ENCODE data around the gene SFI1.

Gene SFI1

DNA sequence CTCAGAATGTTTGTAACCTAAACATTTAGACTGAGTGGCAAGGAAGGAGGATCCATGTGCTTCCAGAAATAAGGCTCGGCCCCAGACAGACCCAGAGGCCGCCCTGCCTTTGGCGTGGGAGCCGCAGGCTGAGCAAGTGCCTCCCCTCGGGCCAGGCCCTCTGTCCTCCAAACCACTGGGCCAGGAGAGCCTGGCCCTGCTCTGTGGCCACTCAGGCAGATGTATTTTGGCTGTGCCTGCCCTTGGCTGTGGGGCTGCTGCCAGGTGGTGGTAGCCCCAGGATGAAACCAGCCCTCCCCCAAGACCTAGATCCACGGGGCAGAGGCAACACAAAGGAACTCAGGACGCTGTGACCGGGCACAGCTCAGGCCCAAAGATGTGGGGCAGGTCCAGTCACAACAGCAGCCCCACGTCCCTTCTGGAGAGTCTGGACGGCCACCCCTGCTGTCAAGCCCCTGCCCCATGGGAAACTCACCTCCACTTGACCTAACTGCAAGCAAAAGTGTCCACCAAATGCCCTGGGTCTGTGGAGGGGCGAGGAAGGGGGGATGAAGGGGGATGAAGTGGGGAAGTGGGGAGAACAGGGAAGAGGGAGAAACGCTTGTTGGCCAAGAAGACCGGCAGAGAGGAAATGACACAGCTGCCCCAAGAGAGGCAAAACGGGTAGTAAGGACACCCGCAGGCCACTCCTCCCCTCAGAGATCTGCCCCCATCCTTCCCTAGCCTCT, 141.7 kb downstream of the SFI1 start:
- DNase-seq, result peak; percentile 63

- DNase-seq, result no peak
These were observed 143.2 kb downstream of the SFI1 start for GRCh38 chr22:31639436-31640039.

DNA sequence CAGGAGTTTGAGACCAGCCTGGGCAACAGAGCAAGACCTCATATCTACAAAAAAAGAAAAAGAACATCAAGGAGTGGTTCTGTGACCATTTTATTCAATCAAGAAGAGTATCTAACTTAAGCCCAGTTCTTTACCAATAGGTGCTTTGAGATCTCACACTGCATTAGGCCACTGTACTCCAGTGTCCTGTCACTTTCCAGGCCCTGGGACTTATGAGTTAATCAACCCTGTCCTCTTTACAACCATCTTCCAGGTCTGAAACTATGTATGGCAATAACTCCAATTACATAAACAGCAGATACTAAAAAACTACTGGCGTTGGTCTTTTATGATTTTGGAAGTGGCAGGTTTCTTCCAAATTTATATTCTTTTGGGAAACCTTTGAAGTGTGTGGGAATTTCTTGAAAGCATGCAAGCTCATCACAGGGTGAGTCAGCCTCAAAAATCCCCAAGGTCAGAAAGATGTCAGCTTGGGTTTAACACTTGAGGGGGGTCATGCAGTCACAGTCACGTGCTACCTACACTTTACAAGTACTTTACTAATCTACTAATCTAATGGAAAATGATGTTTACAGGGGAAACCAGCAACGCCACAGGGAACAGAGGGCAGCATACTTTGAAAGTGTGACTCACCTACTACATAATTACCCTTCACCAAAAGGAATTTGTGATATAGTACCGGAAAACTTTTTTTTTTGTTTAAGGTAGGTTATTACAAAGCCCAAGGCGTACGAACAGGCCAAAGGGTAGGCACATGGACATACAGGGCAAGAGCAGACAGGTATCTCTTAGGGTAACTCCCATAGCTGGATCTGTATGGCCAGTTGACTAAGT, 150.1 kb downstream of the SFI1 start:
- no peak for DNase-seq

GRCh38 chr22:31647066-31647465, 150.7 kb downstream of the SFI1 start:
- no peak for DNase-seq

DNA sequence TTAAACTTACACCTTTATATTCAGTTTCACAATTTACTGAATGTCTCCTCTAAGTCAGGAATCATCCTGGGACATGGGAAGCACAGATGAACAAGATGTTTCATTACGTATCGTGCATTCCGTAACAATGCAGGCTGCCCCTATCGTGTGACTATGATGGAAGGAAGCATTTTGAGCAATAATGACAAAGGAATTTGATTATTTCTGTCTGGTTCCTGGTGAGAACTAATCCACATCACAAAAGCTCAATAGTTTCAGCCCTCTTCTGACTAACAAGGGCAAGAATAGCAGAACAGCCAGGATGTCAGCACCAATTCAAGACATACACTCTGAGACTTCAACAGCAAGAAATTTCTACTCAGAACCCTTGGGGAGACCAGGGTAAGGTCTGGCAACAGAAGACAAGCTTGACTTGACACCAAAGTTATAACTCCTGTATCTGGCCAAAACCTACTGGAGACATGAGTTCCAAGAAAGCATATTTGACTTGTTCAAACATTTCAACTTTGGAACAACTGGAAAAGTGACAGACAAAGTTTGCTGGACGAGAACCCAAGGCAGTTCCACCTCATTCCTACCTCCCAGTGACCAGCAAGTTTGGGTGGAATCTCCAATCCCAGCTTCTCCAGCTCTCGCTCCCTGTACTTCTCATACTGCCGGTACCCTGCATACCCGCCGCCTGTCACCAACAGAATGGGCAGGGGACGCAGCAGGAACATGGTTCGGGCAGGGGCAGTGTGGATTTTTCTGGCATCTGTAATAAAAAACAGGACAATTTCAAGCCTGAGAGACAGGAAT, 151.4 kb downstream of the SFI1 start:
- no peak for DNase-seq

- no peak for DNase-seq
These were observed 154.1 kb downstream of the SFI1 start for GRCh38 chr22:31650391-31650790.

- no peak for DNase-seq
These were observed 155.3 kb downstream of the SFI1 start for GRCh38 chr22:31651664-31652063.

GRCh38 chr22:31652088-31652487, 155.8 kb downstream of the SFI1 start:
- no peak for DNase-seq

DNA sequence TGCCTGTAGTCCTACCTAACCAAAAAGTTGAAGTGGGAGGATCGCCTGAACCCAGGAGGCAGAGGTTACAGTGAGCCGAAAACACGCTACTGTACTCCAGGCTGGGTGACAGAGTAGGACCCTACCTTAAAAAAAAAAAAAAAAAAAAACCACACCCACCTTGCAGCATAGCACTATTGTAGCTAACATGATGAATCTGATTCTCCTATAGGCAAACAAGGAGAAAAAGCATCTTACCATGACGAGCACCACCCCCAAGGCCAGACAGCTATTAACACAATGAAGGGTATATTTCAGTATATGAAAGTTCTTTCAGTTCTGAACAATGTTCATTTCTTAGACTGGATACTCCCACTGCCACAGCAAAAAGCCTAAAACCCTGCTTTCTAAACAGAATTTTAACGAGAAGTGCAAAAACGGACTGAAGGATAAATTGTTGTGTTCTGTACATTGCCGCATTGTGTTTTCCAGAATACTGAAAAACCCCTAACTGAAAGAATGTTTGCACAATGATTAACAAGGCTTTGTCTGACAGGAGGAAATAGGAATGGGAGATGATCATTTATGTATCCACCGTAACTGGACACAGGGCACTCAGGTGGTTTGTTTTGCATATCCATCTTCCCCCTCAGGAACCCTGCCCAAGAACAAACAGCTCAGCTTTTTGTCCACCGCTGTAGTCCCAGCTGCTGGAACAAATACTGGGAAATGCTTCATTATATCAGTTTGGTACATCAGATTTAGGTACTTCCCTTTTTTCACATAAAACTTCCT, 156.8 kb downstream of the SFI1 start:
- DNase-seq, result no peak

DNA sequence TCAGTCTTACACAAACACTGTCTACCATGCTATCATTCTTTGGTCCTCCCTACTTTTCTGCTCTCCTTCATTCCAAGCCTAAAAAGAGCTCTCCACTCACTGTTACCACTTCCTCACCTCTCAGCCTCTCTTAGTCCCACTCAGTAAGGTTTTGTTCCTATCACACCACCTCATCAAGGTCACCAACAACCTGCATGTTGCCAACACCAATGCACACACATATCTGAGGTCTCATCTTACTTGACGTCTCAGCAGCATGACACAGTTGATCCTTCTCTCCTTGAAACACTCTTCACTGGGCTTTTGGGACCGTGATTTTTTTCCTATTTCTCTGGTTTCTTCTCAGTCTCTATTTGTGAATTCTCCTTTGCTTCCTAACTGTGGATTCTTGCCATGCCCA, 157.6 kb downstream of the SFI1 start:
- DNase-seq, result no peak

- no peak for DNase-seq
These were observed 158.1 kb downstream of the SFI1 start for GRCh38 chr22:31654408-31654807.

- no peak for DNase-seq
These were observed 162.9 kb downstream of the SFI1 start for GRCh38 chr22:31659246-31659645.

DNA sequence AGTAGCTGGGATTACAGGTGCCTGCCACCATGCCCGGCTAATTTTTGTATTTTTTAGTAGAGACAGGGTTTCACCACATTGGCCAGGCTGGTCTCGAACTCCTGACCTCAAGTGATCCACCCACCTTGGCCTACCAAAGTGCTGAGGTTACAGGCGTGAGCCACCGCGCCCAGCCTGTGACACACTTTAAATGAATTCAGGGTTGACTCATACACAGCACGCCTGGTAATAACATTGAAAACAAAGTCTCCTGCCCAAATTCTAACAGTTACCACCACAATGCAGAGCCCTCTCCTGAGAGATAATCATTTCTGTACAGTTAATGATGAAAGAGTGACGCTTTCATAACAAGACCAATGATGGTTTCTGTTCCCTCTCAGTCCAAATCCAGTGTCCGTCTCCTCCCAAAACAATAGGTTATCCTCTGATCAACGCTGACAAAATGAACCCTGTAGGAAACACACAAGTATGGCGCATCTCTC, 164.6 kb downstream of the SFI1 start:
- DNase-seq, result peak; percentile 24

GRCh38 chr22:31661851-31662667, 165.7 kb downstream of the SFI1 start, which contains the start of gene PISD:
PISD (minus strand) TSS chr22:31662215; CDS start chr22:31662208, 7 bp downstream.
- peak; percentile 95 for DNase-seq

DNA sequence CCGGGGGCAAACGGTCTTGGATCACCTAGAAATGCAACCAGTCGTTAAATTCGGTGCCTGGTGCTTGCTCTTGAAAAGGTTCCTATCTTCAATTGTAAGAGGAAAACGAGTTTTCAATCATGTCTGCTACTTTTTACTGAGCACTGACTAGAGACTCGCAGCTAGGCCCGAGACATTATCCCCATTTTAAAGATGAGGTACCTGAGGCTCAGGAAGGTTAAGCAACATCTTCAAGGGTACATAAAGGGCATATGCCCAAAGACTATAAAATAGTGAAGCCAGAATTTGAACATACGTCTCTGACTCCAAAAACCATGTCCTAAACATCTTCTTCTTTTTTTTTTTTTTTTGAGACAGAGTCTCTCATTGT, 166.3 kb downstream of the SFI1 start:
- no peak for DNase-seq

Data from CD4-positive, alpha-beta T cell treated with Interleukin-15 for 1 hour (primary cell).